Activated CD4-positive, alpha-beta T cell treated with anti-CD3 and anti-CD28 coated beads, Interleukin-2, amount 10 ng/mL, durations not matched to agents 7 days and 5 days (primary cell): ENCODE measurements around the gene PLXNA4. TPM values are rescaled to one million over a fixed set of nuclear protein-coding genes. Genes with fewer than 3 reads are reported as not detected.

Experiments
- CTCF ChIA-PET: fragments of 350-600 bp; sonication (Branson Sonifier 250); formaldehyde crosslinking; loops from one replicate; lab custom pipeline; 2021; ENCODE audit warnings: antibody characterized with exemption; lab: Charles Lee
- POLR2A ChIA-PET: fragments of 350-600 bp; sonication (Branson Sonifier 250); formaldehyde crosslinking; loops from one replicate; lab custom pipeline; 2021; ENCODE audit warnings: antibody characterized with exemption; lab: Charles Lee
- DNase-seq: peaks from one replicate; pipeline ENCODE4 v3.0.0-alpha.2; 2020
- H3K27ac Mint-ChIP-seq: one replicate; pipeline ENCODE4 v1.8.0; 2021; ENCODE audit warnings: mild to moderate bottlenecking, moderate library complexity, mixed read lengths
- H3K27me3 Mint-ChIP-seq: one replicate; pipeline ENCODE4 v1.8.0; 2021; ENCODE audit warnings: mixed read lengths
- H3K36me3 Mint-ChIP-seq: one replicate; pipeline ENCODE4 v1.8.0; 2021; ENCODE audit warnings: low read depth, mixed read lengths
- H3K4me1 Mint-ChIP-seq: one replicate; pipeline ENCODE4 v1.8.0; 2021; ENCODE audit warnings: mixed read lengths
- H3K4me3 Mint-ChIP-seq: one replicate; pipeline ENCODE4 v1.8.0; 2021; ENCODE audit warnings: mild to moderate bottlenecking, moderate library complexity, mixed read lengths
- H3K9me3 Mint-ChIP-seq: one replicate; pipeline ENCODE4 v1.8.0; 2021; ENCODE audit warnings: mixed read lengths
- total RNA-seq, 2 experiments: library from RNA; stranded (reverse); gene quantifications; one replicate each; pipeline ENCODE4 v1.2.3, GENCODE V29; 2021

The PLXNA4 gene
- total RNA-seq, 2 experiments from 2014 or later = 21.3 to 23.3 TPM

- Mint-ChIP-seq H3K4me1 (no peaks in the 10 kb centered on the region), H3K9me3 (no peaks in the 10 kb centered on the region), H3K36me3 (no peaks in the 10 kb centered on the region), H3K27ac (no peak overlapping the region), H3K27me3 (peaks cover 10% of the 10 kb centered on the region), H3K4me3 (no peak overlapping the region)
- CTCF ChIA-PET = no interaction called here
- POLR2A ChIA-PET = no interaction called here
- no peak for DNase-seq
These were observed 477.1 kb downstream of the PLXNA4 start for GRCh38 chr7:132099163-132099562.

- H3K4me3 Mint-ChIP-seq = no peak overlapping the region
- no peak for DNase-seq
- no peak overlapping the region for H3K27ac Mint-ChIP-seq
- H3K36me3 Mint-ChIP-seq = no peaks in the 10 kb centered on the region
- CTCF ChIA-PET = no interaction called here
- H3K27me3 Mint-ChIP-seq = peaks cover 10% of the 10 kb centered on the region
- POLR2A ChIA-PET = no interaction called here
- H3K4me1 Mint-ChIP-seq = no peaks in the 10 kb centered on the region
- H3K9me3 Mint-ChIP-seq = no peaks in the 10 kb centered on the region
These were observed 477.9 kb downstream of the PLXNA4 start for GRCh38 chr7:132098327-132098726.

DNA sequence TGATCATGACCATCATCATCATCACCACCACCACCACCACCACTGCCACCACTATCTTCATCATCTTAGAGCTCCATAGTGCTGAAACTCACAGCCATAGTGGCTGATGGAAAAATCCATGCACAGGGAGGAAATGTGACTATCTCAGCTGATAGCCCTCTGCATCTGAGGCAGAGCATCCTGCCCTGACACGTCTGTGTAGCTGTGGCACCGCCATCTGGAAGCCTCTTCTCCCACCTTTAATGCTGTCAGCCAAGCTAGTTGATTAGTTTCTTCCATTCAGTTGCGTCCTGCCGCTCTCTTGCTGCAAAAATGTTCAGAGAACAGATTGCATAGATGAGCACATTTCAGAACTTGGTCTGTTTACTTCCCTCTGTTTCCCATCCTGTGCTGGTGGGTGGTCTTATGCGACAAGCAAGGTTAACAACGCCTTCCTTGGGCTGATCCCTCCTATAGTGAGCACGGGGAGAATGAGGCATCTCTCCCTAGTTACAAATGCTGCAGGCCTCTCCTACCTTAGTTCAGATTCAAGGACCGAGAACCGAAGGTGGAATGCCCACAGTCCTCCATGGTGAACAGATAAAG, 478.6 kb downstream of the PLXNA4 start:
- no peak for DNase-seq
- no peaks in the 10 kb centered on the region for H3K36me3 Mint-ChIP-seq
- no peak overlapping the region for H3K27ac Mint-ChIP-seq
- no peak overlapping the region for H3K4me3 Mint-ChIP-seq
- no peaks in the 10 kb centered on the region for H3K9me3 Mint-ChIP-seq
- H3K4me1 Mint-ChIP-seq = no peaks in the 10 kb centered on the region
- H3K27me3 Mint-ChIP-seq = peaks cover 10% of the 10 kb centered on the region
- ChIA-PET CTCF (no interaction called here), POLR2A (no interaction called here)

- POLR2A ChIA-PET = no interaction called here
- no peak for DNase-seq
- no peak overlapping the region for H3K4me3 Mint-ChIP-seq
- no peak overlapping the region for H3K27ac Mint-ChIP-seq
- CTCF ChIA-PET = interaction anchor here (0.6 kb wide), 1 partner anchor 487 kb away, joined by 3 read pairs; no protein-coding TSS in a partner anchor
- no peaks in the 10 kb centered on the region for H3K4me1 Mint-ChIP-seq
- no peaks in the 10 kb centered on the region for H3K36me3 Mint-ChIP-seq
- H3K9me3 Mint-ChIP-seq = no peaks in the 10 kb centered on the region
- H3K27me3 Mint-ChIP-seq = peaks cover 8% of the 10 kb centered on the region
These were observed 481.0 kb downstream of the PLXNA4 start for GRCh38 chr7:132095111-132095765.

DNA sequence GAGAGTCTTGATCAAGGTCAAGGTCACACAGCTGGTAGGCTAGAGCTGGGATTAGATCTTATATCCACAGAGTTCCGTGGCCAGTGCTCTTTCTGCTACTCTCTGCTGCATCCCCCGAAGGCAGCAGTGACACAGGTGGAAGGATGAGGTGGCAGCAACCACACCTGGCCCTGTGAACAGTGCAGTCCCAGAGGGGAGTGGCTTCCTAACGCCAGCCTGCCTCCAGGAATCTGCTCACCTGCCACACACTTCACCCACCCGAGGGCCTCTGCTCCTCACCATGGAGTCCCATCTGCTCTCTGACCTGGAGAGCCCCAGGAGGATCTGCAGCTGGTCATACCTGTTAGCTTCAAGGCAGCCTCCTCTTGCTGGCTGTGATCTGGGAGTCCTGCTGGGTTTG, 484.2 kb downstream of the PLXNA4 start:
- H3K27me3 Mint-ChIP-seq = peaks cover 2% of the 10 kb centered on the region
- POLR2A ChIA-PET = no interaction called here

DNA sequence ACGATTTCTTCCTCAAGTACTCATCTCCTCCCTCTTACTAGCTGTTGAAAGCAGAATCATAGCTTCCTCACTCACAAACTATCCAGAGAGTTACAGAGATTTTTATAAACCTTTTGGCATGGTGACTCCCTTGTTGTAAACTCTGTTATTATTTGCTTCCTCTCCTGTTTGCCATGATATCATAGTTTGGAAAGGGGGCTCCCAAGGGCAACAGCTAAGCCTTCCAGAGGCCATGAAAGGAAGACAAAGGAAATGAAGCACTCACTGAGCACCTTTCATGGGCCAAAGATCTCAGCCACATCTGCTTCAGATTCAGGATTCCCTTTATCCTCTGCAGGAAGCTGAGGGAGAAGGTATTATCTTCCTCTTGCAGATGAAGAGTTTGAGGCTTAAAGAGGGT, 484.6 kb downstream of the PLXNA4 start:
- DNase-seq = no peak
- ChIA-PET POLR2A (no interaction called here), CTCF (no interaction called here)
- H3K4me3 Mint-ChIP-seq = no peak overlapping the region
- no peaks in the 10 kb centered on the region for H3K9me3 Mint-ChIP-seq
- no peaks in the 10 kb centered on the region for H3K36me3 Mint-ChIP-seq
- H3K27me3 Mint-ChIP-seq = no peaks in the 10 kb centered on the region
- H3K4me1 Mint-ChIP-seq = no peaks in the 10 kb centered on the region
- H3K27ac Mint-ChIP-seq = no peak overlapping the region

More for the DNA sequence above, 484.2 kb downstream of the PLXNA4 start:
- Mint-ChIP-seq H3K9me3 (no peaks in the 10 kb centered on the region), H3K4me1 (no peaks in the 10 kb centered on the region), H3K27ac (no peak overlapping the region), H3K36me3 (no peaks in the 10 kb centered on the region), H3K4me3 (no peak overlapping the region)
- DNase-seq = no peak
- CTCF ChIA-PET = no interaction called here

- POLR2A ChIA-PET = no interaction called here
- Mint-ChIP-seq H3K4me1 (no peaks in the 10 kb centered on the region), H3K4me3 (no peak overlapping the region), H3K9me3 (no peaks in the 10 kb centered on the region), H3K36me3 (no peaks in the 10 kb centered on the region), H3K27ac (no peak overlapping the region), H3K27me3 (no peaks in the 10 kb centered on the region)
- no peak for DNase-seq
- CTCF ChIA-PET = no interaction called here
These were observed 485.8 kb downstream of the PLXNA4 start for GRCh38 chr7:132090444-132090843.

GRCh38 chr7:132089356-132089755, 486.9 kb downstream of the PLXNA4 start:
- no peaks in the 10 kb centered on the region for H3K36me3 Mint-ChIP-seq
- H3K27ac Mint-ChIP-seq = no peak overlapping the region
- DNase-seq = no peak
- H3K4me3 Mint-ChIP-seq = no peak overlapping the region
- ChIA-PET CTCF (no interaction called here), POLR2A (no interaction called here)
- no peaks in the 10 kb centered on the region for H3K27me3 Mint-ChIP-seq
- H3K9me3 Mint-ChIP-seq = no peaks in the 10 kb centered on the region
- no peaks in the 10 kb centered on the region for H3K4me1 Mint-ChIP-seq

GRCh38 chr7:132087421-132087820, 488.8 kb downstream of the PLXNA4 start:
- CTCF ChIA-PET = no interaction called here
- POLR2A ChIA-PET = no interaction called here
- no peak for DNase-seq

GRCh38 chr7:132084776-132085388, 491.4 kb downstream of the PLXNA4 start:
- no peak for DNase-seq
- H3K4me1 Mint-ChIP-seq = no peaks in the 10 kb centered on the region
- ChIA-PET CTCF (no interaction called here), POLR2A (no interaction called here)
- H3K36me3 Mint-ChIP-seq = no peaks in the 10 kb centered on the region
- no peak overlapping the region for H3K4me3 Mint-ChIP-seq
- H3K9me3 Mint-ChIP-seq = no peaks in the 10 kb centered on the region
- peaks cover 3% of the 10 kb centered on the region for H3K27me3 Mint-ChIP-seq
- no peak overlapping the region for H3K27ac Mint-ChIP-seq

More at GRCh38 chr7:132087421-132087820, 488.8 kb downstream of the PLXNA4 start:
- H3K4me1 Mint-ChIP-seq = no peaks in the 10 kb centered on the region
- no peak overlapping the region for H3K27ac Mint-ChIP-seq
- no peak overlapping the region for H3K4me3 Mint-ChIP-seq
- H3K9me3 Mint-ChIP-seq = no peaks in the 10 kb centered on the region
- no peaks in the 10 kb centered on the region for H3K27me3 Mint-ChIP-seq
- H3K36me3 Mint-ChIP-seq = no peaks in the 10 kb centered on the region

- Mint-ChIP-seq H3K27me3 (peaks cover 5% of the 10 kb centered on the region), H3K4me3 (no peak overlapping the region), H3K27ac (no peak overlapping the region), H3K36me3 (no peaks in the 10 kb centered on the region), H3K4me1 (no peaks in the 10 kb centered on the region), H3K9me3 (no peaks in the 10 kb centered on the region)
- POLR2A ChIA-PET = no interaction called here
- DNase-seq = no peak
- CTCF ChIA-PET = interaction anchor here (0.7 kb wide), 1 partner anchor 21 kb away, joined by 4 read pairs; no protein-coding TSS in a partner anchor
These were observed 492.6 kb downstream of the PLXNA4 start for GRCh38 chr7:132083537-132084123.

DNA sequence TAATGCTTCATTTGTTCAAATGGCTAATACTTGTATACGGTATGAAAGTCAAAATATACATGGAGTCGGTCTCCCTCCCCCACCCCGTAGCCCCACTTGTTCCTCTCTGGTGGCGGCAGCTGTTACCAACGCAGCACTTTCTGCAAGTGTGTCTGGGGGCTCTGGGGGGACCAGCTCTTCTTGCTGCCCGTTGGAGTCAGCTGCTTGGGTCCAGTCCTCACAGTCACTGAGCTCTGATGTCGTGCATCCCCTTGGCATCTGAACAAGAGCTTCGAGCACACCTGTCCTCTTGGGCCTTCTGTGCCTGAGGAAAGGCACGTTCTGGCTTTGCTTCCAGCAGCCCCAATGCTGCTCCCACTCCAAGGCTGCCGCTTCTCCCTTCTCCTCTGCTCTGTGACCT, 493.1 kb downstream of the PLXNA4 start:
- H3K27me3 Mint-ChIP-seq = peaks cover 5% of the 10 kb centered on the region
- no peak overlapping the region for H3K4me3 Mint-ChIP-seq
- DNase-seq = no peak
- no peaks in the 10 kb centered on the region for H3K9me3 Mint-ChIP-seq
- no peaks in the 10 kb centered on the region for H3K36me3 Mint-ChIP-seq
- ChIA-PET POLR2A (no interaction called here), CTCF (no interaction called here)
- H3K4me1 Mint-ChIP-seq = no peaks in the 10 kb centered on the region
- no peak overlapping the region for H3K27ac Mint-ChIP-seq

GRCh38 chr7:132082394-132082793, 493.9 kb downstream of the PLXNA4 start:
- Mint-ChIP-seq H3K4me3 (no peak overlapping the region), H3K36me3 (no peaks in the 10 kb centered on the region), H3K4me1 (no peaks in the 10 kb centered on the region), H3K27ac (no peak overlapping the region), H3K27me3 (peaks cover 8% of the 10 kb centered on the region), H3K9me3 (no peaks in the 10 kb centered on the region)
- ChIA-PET POLR2A (no interaction called here), CTCF (no interaction called here)
- DNase-seq = no peak
